H1 (cell line): ENCODE data around the gene OLA1. TPM values are rescaled to one million over a fixed set of nuclear protein-coding genes. Genes with fewer than 3 reads are reported as not detected.
A peak's percentile ranks its signal among the peaks of the same experiment; 100 is the strongest.

ENCODE experiments used
- CTCF ChIA-PET: fragments of 300-600 bp; sonication (Branson Sonifier 250); formaldehyde crosslinking; loops from one replicate; lab custom pipeline; 2021; ENCODE audit not compliant: partially characterized antibody; lab: Charles Lee
- POLR2A ChIA-PET: fragments of 300-600 bp; sonication (Branson Sonifier 250); formaldehyde crosslinking; loops from one replicate; lab custom pipeline; 2021; ENCODE audit warnings: inconsistent platforms; ENCODE audit not compliant: partially characterized antibody; lab: Charles Lee
- DNase-seq, 2 experiments: peaks; one replicate each; pipeline versions ENCODE4 v3.0.0 to v3.0.0-alpha.2; 2010 to 2022; ENCODE audit warnings: low spot score in 2 of 2, low read depth in 1 of 2, mixed read lengths in 1 of 2
- FAIRE-seq: peaks from 2 replicates; lab custom pipeline; 2011; peaks lifted over from hg19 to GRCh38; lab: Jason Lieb, UNC
- H2AFZ ChIP-seq: 2 replicates; pipeline ENCODE4 v1.8.1; 2012; ENCODE audit warnings: low read length, inconsistent platforms
- H2AK5ac ChIP-seq: 2 replicates; pipeline ENCODE4 v1.6.1; 2013; ENCODE audit warnings: low read depth, low read length
- H2BK120ac ChIP-seq: replicated peaks from 2 replicates; pipeline ENCODE3; 2013; ENCODE audit warnings: low read depth, low read length, inconsistent platforms
- H2BK12ac ChIP-seq: 2 replicates; pipeline ENCODE4 v1.6.1; 2013; ENCODE audit warnings: low read depth, low read length
- H2BK15ac ChIP-seq: 2 replicates; pipeline ENCODE4 v1.6.1; 2013; ENCODE audit warnings: low read length
- H2BK20ac ChIP-seq: 2 replicates; pipeline ENCODE4 v1.6.1; 2013; ENCODE audit warnings: low read length
- H2BK5ac ChIP-seq: 2 replicates; pipeline ENCODE4 v1.6.1; 2013; ENCODE audit warnings: low read depth, low read length
- H3K14ac ChIP-seq: 2 replicates; pipeline ENCODE4 v1.6.1; 2013; ENCODE audit warnings: inconsistent platforms; ENCODE audit not compliant: insufficient read length
- H3K18ac ChIP-seq: 2 replicates; pipeline ENCODE4 v1.6.1; 2013; ENCODE audit warnings: low read length; ENCODE audit errors: extremely low read depth
- H3K23ac ChIP-seq: 2 replicates; pipeline ENCODE4 v1.6.1; 2013; ENCODE audit warnings: inconsistent platforms; ENCODE audit not compliant: insufficient read length
- H3K23me2 ChIP-seq: 2 replicates; pipeline ENCODE4 v1.6.1; 2013; ENCODE audit warnings: low read depth, low read length
- H3K27ac ChIP-seq: 2 replicates; pipeline ENCODE4 v1.6.1; 2011; ENCODE audit warnings: low read depth, low read length, inconsistent platforms
- H3K27me3 ChIP-seq, 4 experiments: replicated peaks in 1 of 4; 1 replicate in 1 of 4; 2 replicates in 3 of 4; pipeline versions ENCODE4 v1.6.1 to v1.8.1; 2011 to 2013; ENCODE audit warnings: low read length in 3 of 4, mild to moderate bottlenecking in 3 of 4, inconsistent platforms in 2 of 4, mixed read lengths in 2 of 4, moderate library complexity in 1 of 4; ENCODE audit not compliant: control insufficient read depth in 3 of 4, insufficient read depth in 3 of 4; ENCODE audit errors: extremely low read depth in 1 of 4
- H3K36me3 ChIP-seq, 4 experiments: 2 replicates each; pipeline versions ENCODE4 v1.6.1 to v1.8.1; 2011 to 2013; ENCODE audit warnings: mild to moderate bottlenecking in 4 of 4, low read length in 3 of 4, moderate library complexity in 2 of 4, control low read depth in 1 of 4, inconsistent platforms in 1 of 4; ENCODE audit not compliant: insufficient read depth in 4 of 4, control insufficient read depth in 2 of 4
- H3K4ac ChIP-seq: replicated peaks from 2 replicates; pipeline ENCODE3; 2013; ENCODE audit warnings: low read length, low read depth, mixed read lengths, inconsistent platforms; ENCODE audit not compliant: insufficient read length
- H3K4me1 ChIP-seq, 4 experiments: replicated peaks in 1 of 4; 1 replicate in 1 of 4; 2 replicates in 3 of 4; pipeline versions ENCODE4 v1.6.1 to v1.8.1; 2011 to 2013; ENCODE audit warnings: low read length in 3 of 4, inconsistent platforms in 2 of 4, mixed read lengths in 1 of 4; ENCODE audit not compliant: insufficient read depth in 4 of 4, control insufficient read depth in 3 of 4
- H3K4me2 ChIP-seq, 2 experiments: 2 replicates each; pipeline versions ENCODE4 v1.6.1 to v1.8.1; 2011 to 2013; ENCODE audit warnings: low read depth in 2 of 2, low read length in 2 of 2, control low read depth in 1 of 2, inconsistent platforms in 1 of 2, mild to moderate bottlenecking in 1 of 2; ENCODE audit not compliant: insufficient read depth in 1 of 2
- H3K4me3 ChIP-seq, 4 experiments: fragments of 200-600, 300-600 bp in 1 of 4; sonication (generic), shearing (Covaris generic), sonication (Bioruptor Twin) in 1 of 4; 2 replicates each; pipeline versions ENCODE4 v1.5.1 to v1.8.1; 2011 to 2016; ENCODE audit warnings: low read length in 4 of 4, low read depth in 3 of 4, control low read depth in 2 of 4, inconsistent platforms in 2 of 4, mild to moderate bottlenecking in 2 of 4, mixed read lengths in 1 of 4, moderate library complexity in 1 of 4; ENCODE audit not compliant: insufficient read depth in 2 of 4; ENCODE audit errors: extremely low read depth in 1 of 4
- H3K56ac ChIP-seq: replicated peaks from 2 replicates; pipeline ENCODE3; 2013; ENCODE audit warnings: low read depth, mild to moderate bottlenecking, mixed read lengths, low read length, inconsistent platforms; ENCODE audit not compliant: insufficient read length
- H3K79me1 ChIP-seq: 2 replicates; pipeline ENCODE4 v1.6.1; 2013; ENCODE audit warnings: low read depth, low read length, control low read depth
- H3K79me2 ChIP-seq, 2 experiments: 2 replicates each; pipeline versions ENCODE4 v1.6.1 to v1.8.1; 2012 to 2013; ENCODE audit warnings: low read length in 2 of 2, mild to moderate bottlenecking in 2 of 2, inconsistent platforms in 1 of 2; ENCODE audit not compliant: insufficient read depth in 2 of 2, control insufficient read depth in 1 of 2
- H3K9ac ChIP-seq, 4 experiments: replicated peaks in 1 of 4; 1 replicate in 1 of 4; 2 replicates in 3 of 4; pipeline versions ENCODE4 v1.6.1 to v1.8.1; 2011 to 2013; ENCODE audit warnings: low read depth in 3 of 4, low read length in 3 of 4, control low read depth in 2 of 4, mild to moderate bottlenecking in 2 of 4, moderate library complexity in 2 of 4, inconsistent platforms in 1 of 4; ENCODE audit errors: extremely low read depth in 1 of 4
- H3K9me3 ChIP-seq, 2 experiments: 2 replicates each; pipeline versions ENCODE4 v1.6.1 to v1.8.1; 2012 to 2013; ENCODE audit warnings: mild to moderate bottlenecking in 2 of 2, moderate library complexity in 2 of 2, control low read depth in 1 of 2, inconsistent platforms in 1 of 2, low read depth in 1 of 2, low read length in 1 of 2, mixed read lengths in 1 of 2; ENCODE audit not compliant: insufficient read depth in 2 of 2
- H4K20me1 ChIP-seq, 2 experiments: replicated peaks in 1 of 2; 2 replicates each; pipeline versions ENCODE3 to v1.8.1; 2011 to 2013; ENCODE audit warnings: inconsistent platforms in 2 of 2, low read length in 2 of 2, mild to moderate bottlenecking in 1 of 2; ENCODE audit not compliant: insufficient read depth in 2 of 2, control insufficient read depth in 1 of 2
- H4K5ac ChIP-seq: 2 replicates; pipeline ENCODE4 v1.6.1; 2013; ENCODE audit warnings: low read length, low read depth, mixed read lengths, inconsistent platforms; ENCODE audit not compliant: insufficient read length
- H4K8ac ChIP-seq: 2 replicates; pipeline ENCODE4 v1.8.0; 2013; ENCODE audit warnings: mild to moderate bottlenecking, moderate library complexity, low read length, inconsistent platforms; ENCODE audit not compliant: insufficient read depth; ENCODE audit errors: extremely low read depth
- H4K91ac ChIP-seq: replicated peaks from 2 replicates; pipeline ENCODE3; 2013; ENCODE audit warnings: low read length, mixed read lengths, inconsistent platforms; ENCODE audit not compliant: insufficient read length
- ASH2L ChIP-seq: fragments of 200-600, 300-600 bp; sonication (generic); IDR thresholded peaks from one replicate; pipeline ENCODE4 v1.7.1; 2017; ENCODE audit warnings: low read length
- ATF3 ChIP-seq: IDR thresholded peaks from 2 replicates; pipeline ENCODE4 v1.6.1; 2011; ENCODE audit warnings: low read depth, mild to moderate bottlenecking, low read length; ENCODE audit not compliant: insufficient read depth
- BRCA1 ChIP-seq: IDR thresholded peaks from 2 replicates; pipeline ENCODE4 v1.6.1; 2012; ENCODE audit warnings: low read depth, low read length, improper control_type of control experiment
- EP300 ChIP-seq, 2 experiments: IDR thresholded peaks; 1 replicate in 1 of 2; 2 replicates in 1 of 2; pipeline ENCODE4 v1.6.1; 2011 to 2012; ENCODE audit warnings: low read depth in 2 of 2, low read length in 2 of 2, mild to moderate bottlenecking in 2 of 2, borderline replicate concordance in 1 of 2, inconsistent platforms in 1 of 2, moderate library complexity in 1 of 2
- GTF2F1 ChIP-seq: IDR thresholded peaks from 2 replicates; pipeline ENCODE4 v1.6.1; 2012; ENCODE audit warnings: low read depth, low read length, improper control_type of control experiment, borderline replicate concordance
- KDM1A ChIP-seq: fragments of 200-600, 300-600 bp; sonication (generic); IDR thresholded peaks from 2 replicates; pipeline ENCODE4 v1.7.1; 2016; ENCODE audit warnings: mild to moderate bottlenecking, low read length, borderline replicate concordance
- MAX ChIP-seq: IDR thresholded peaks from 2 replicates; pipeline ENCODE4 v1.6.1; 2012; ENCODE audit warnings: inconsistent platforms
- POLR2AphosphoS5 ChIP-seq: IDR thresholded peaks from 2 replicates; pipeline ENCODE4 v1.6.1; 2011; ENCODE audit warnings: low read depth, low read length
- SIN3A ChIP-seq, 2 experiments: IDR thresholded peaks in 1 of 2; conservative IDR thresholded peaks in 1 of 2; 2 replicates each; pipeline ENCODE4 v1.6.1; 2011 to 2012; ENCODE audit warnings: low read length in 2 of 2, improper control_type of control experiment in 1 of 2, low read depth in 1 of 2, mild to moderate bottlenecking in 1 of 2
- TAF7 ChIP-seq: optimal IDR thresholded peaks from 2 replicates; pipeline ENCODE3; 2011; ENCODE audit warnings: low read depth, mild to moderate bottlenecking, inconsistent platforms, low read length, moderate library complexity, borderline replicate concordance
- USF2 ChIP-seq: IDR thresholded peaks from 2 replicates; pipeline ENCODE4 v1.6.1; 2011; ENCODE audit warnings: low read length, improper control_type of control experiment
- WGBS, 2 experiments: shearing (Covaris generic) in 1 of 2; methylation state at CpG; one replicate each; pipeline versions ENCODE4 v1.1.6 to v1.1.7; 2013 to 2015; ENCODE audit warnings: low lambda C conversion rate in 2 of 2, mixed read lengths in 2 of 2, inconsistent platforms in 1 of 2, low coverage in 1 of 2, missing lambda C conversion rate in 1 of 2; ENCODE audit not compliant: insufficient replicate concordance in 2 of 2, insufficient coverage in 1 of 2, insufficient read length in 1 of 2; ENCODE audit errors: extremely low coverage in 1 of 2, missing lambda C conversion rate in 1 of 2; 5-methylcytosine and 5-hydroxymethylcytosine counted together
- polyA plus RNA-seq, 7 experiments: library from polyadenylated mRNA; depleted of rRNA in 3 of 7; stranded (reverse) in 5 of 7; unstranded in 2 of 7; fragments of >200 nt in 5 of 7; fragments of 200-250 nt in 2 of 7; gene quantifications; 1 replicate in 5 of 7; 2 replicates in 1 of 7; 4 replicates in 1 of 7; pipeline versions ENCODE4 v1.2.1 to v1.2.3, GENCODE V29; 2011 to 2013; ENCODE audit warnings: missing spikeins in 2 of 7, mixed read lengths in 2 of 7
- total RNA-seq: library from RNA; stranded (reverse); fragmentation: NEBNext Ultra II Directional; extraction: Animal tissue kit (Norgen Biotek cat#: 25700); gene quantifications from 2 replicates; pipeline ENCODE4 v1.2.1, GENCODE V29; 2021

The OLA1 gene
- total and polyA plus RNA-seq, 2 of the 8 experiments (the other 6 are each of a cell fraction or from before 2014, with no cell fraction given): 39.3 to 158 TPM

- FAIRE-seq (peak; percentile 76), DNase-seq (no peak)
- no peak overlapping the region for H4K5ac ChIP-seq
- peaks cover 0 to 30% of the 10 kb centered on the region in 2 experiments; a peak in 2 of 4 replicates for H3K79me2 ChIP-seq
- no peak overlapping the region for H3K27ac ChIP-seq
- no peak overlapping the region for H3K18ac ChIP-seq
- CTCF ChIA-PET: interaction anchor here (1.0 to 1.8 kb wide), 2 partner anchors 39 to 164 kb away, joined by 3 to 5 read pairs; no protein-coding TSS in a partner anchor
- H3K27me3 ChIP-seq: no peaks in the 10 kb centered on the region
- H2BK5ac ChIP-seq: no peak overlapping the region
- no peak overlapping the region for H2AK5ac ChIP-seq
- no peak overlapping the region for H2BK120ac ChIP-seq
- H3K56ac ChIP-seq: no peak overlapping the region
- WGBS, 2 experiments: 89% methylated on average over 1 of the region's 1 CpG; no CpG with 5 or more reads in 1 of the 2 experiments
- H3K9ac ChIP-seq: no peak overlapping the region
- H3K79me1 ChIP-seq: no peaks in the 10 kb centered on the region; the same call in 1 of the 2 replicates
- no peak overlapping the region for H2BK15ac ChIP-seq
- H2BK20ac ChIP-seq: no peak overlapping the region
- no peak overlapping the region for H2AFZ ChIP-seq
- POLR2A ChIA-PET: interaction anchor here (0.5 to 1.5 kb wide), 4 partner anchors 15 to 631 kb away, joined by 3 read pairs; no protein-coding TSS in a partner anchor
- H3K4me1 ChIP-seq: peaks cover 0 to 3% (median 3%) of the 10 kb centered on the region in 4 experiments; a peak in 4 of 7 replicates
- peaks cover 0 to 9% of the 10 kb centered on the region in 2 experiments; a peak in 2 of 4 replicates for H3K9me3 ChIP-seq
- H3K4ac ChIP-seq: no peak overlapping the region
- H3K14ac ChIP-seq: no peak overlapping the region
- no peak overlapping the region for H4K91ac ChIP-seq
- H2BK12ac ChIP-seq: no peak overlapping the region
- H3K36me3 ChIP-seq: peaks cover 0 to 6% (median 1%) of the 10 kb centered on the region in 4 experiments; a peak in 3 of 8 replicates
- H3K4me2 ChIP-seq: no peak overlapping the region
- no peak overlapping the region for H3K23ac ChIP-seq
- peaks cover 0 to 2% of the 10 kb centered on the region in 2 experiments for H4K20me1 ChIP-seq
- H4K8ac ChIP-seq: no peak overlapping the region; the same call in 1 of the 2 replicates
- no peak overlapping the region for H3K4me3 ChIP-seq
- no peaks in the 10 kb centered on the region for H3K23me2 ChIP-seq
- no peak for TF ChIP-seq MAX
- TF ChIP-seq EP300 (IDR thresholded peaks at IDR 0.05; ENCODE audit: borderline replicate concordance in 1 of 2, low read depth in 2 of 2, low read length in 2 of 2): no peak
- no peak for TF ChIP-seq TAF7
- TF ChIP-seq BRCA1: no peak
- TF ChIP-seq ASH2L: no peak
- TF ChIP-seq SIN3A (conservative IDR thresholded peaks at IDR 0.05 in 1 of 2, IDR thresholded peaks at IDR 0.05 in 1 of 2; ENCODE audit: low read depth in 1 of 2, low read length in 2 of 2): no peak
- TF ChIP-seq GTF2F1: no peak
- no peak for TF ChIP-seq KDM1A
- TF ChIP-seq ATF3: no peak
- TF ChIP-seq USF2: no peak
- no peak for TF ChIP-seq POLR2AphosphoS5
These were observed 71.4 kb downstream of the OLA1 start for GRCh38 chr2:174176898-174177297.
